ENCODE results near the gene LUZP1.

Gene LUZP1

DNA sequence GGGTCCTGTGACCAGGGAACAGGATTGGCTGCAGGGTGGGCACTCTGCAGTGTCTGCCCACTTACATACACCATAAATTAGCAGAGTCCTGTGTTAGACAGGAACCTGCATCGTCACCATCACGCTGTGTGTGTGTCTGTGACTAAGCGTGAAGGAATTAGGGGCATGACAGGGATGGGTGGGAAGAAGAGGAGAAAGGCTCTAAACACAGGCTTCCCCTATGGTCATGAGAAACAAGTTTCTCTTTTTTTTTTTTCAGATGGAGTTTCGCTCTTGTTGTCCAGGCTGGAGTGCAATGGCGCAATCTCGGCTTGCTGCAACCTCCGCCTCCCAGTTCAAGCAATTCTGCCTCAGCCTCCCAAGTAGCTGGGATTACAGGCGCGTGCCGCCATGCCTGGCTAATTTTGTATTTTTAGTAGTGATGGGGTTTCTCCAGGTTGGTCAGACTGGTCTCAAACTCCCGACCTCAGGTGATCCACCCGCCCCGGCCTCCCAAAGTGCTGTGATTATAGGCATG, 20.3 kb upstream of the LUZP1 start:
- DNase-seq (ENCODE audit: low spot score): peak; percentile 71

DNA sequence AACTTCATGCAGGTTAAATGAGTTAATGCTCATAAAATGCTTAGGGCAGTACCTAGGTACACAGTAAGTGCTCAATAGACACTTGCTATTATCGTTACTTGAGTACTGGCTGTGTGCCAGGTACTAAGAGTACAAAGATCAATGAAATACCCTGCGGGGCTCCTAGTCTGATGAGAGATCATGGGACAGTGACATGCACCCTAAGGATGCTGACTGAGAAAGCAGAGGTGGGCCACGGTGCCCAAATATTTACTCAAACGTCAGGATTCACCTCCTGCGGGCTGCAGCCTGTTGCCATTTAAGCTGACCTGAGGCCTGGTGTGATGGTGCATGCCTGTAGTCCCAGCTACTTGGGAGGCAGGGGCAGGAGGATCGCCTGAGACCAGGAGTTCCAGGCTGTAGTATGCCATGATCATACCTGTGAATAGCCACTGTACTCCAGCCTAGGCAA, 19.8 kb upstream of the LUZP1 start:
- DNase-seq (ENCODE audit: low spot score): no peak

DNA sequence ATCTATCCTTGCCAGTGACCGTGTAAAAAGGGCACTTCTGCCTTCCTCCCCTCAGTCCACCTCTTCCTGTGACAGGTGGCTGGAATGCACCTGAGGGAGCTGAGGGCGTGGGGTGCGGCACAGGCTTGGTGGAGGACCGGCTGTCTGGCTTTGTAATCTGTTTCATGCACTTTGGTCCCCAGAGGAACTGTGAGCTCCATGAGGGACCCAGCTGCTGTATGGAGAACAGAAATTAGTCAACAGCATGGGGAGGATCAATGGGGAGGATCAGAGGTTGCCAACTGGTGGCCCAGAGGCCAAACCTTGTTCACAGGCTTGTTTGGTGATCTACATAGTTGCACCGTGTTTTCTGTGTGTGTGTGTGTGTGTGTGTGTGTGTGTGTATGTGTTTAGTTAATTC, 19.0 kb upstream of the LUZP1 start:
- no peak for DNase-seq (ENCODE audit: low spot score)

DNA sequence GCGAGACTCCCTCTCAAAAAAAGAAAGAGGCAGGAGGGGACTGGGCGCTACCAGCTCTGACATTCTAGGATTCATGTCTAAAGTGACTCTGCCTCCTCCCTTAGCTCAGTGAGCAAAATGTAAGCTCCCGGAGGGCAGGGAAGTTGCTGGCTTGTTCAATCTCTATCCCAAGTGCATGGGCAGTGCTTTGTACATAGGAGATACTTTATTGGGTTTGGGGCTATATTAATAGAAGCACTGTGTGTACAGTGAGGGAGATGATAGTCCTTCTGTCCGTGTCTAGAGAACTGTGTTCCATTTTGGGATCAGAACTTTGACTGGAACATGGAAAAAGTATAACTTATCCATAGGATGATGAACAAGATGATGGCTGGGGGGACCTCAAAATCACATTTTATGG, 16.7 kb upstream of the LUZP1 start:
- no peak for DNase-seq (ENCODE audit: low spot score)

DNA sequence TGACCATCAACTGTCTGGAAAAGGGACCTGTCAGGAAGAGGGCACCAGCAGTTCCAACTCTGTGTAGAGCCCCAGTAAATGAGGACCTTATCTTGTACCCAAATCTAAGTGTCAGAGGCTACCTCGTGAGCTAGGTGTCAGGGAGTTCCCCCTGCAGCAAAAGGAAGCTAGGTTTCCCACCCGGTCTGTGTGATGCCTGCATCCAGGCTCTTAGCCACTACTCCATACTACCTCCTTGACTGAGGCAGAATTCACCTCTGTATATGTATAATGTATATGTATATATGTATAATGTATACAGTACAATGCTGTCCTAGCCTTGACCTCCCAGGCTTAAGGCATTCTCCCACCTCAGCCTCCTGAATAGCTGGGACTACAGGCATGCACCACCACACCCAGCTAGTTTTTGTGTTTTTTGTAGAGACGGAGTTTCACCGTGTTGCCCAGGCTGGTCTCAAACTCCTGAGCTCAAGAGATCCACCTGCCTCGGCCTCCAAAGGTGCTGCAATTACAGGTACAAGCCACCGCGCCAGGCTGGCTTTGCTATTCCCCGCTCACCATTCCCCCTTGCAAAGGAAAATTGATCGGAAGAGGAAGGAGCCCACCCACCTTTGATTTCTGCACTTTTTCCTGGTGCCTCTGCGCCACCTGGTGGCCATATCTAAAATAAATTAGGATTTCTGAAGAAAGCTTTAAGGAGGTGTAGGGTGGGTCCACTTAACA, 15.7 kb upstream of the LUZP1 start:
- peak; percentile 62 for DNase-seq (ENCODE audit: low spot score)

DNA sequence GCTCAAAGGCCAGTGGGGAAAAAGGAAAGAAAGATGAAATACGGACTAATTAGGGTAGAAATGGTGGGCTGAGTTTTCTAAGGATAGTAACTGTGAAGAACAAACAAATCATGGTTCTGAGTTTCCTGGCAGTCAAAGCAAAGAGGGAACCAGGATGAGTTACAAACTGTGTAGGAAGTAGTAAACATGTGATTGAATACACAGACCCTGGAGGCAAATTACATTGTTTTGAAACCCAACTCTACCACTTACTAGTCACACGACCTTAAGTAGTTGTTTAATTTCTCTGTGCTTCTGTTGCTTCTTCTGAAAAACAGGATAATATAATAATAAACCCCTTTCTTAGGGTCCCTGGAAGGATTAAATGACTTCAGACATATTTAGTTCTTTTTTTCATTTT, 11.2 kb upstream of the LUZP1 start:
- no peak for DNase-seq (ENCODE audit: low spot score)

DNA sequence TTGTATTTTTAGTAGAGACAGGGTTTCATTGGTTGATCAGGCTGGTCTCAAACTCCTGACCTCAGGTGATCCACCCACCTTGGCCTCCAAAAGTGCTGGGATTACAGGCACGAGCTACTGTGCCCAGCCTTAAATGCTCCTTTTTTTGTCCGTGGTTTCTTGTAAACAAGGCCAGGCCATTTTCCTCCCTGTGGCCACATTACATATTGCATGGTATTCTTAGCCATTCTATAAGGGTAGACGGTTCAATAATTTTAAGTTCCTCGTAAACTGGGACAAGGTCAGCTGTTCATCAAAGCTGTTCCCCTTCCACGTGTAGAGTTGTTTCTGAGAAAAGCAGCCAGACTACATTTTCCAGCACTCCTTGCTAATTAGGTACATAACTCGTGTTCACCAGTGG, 10.3 kb upstream of the LUZP1 start:
- peak; percentile 37 for DNase-seq (ENCODE audit: low spot score)

DNA sequence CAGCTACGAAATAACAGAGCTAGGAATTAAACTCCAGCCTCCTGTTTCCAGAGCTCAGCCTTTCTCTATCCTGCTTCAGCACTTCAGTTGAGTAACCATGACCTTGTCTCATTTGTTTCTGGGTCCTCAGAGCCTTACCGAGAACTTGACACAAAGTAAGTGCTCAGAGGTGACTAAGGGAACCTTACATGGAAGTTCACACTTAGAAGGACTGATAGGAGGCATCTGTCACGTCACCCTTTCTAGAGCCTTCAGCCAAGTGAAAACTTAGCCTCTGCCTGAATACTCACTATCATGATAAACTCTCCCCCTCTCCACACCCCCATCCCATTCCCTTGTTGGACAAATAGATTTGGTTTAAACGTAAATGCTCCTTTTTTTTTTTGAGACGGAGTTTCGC, 9.8 kb upstream of the LUZP1 start:
- DNase-seq (ENCODE audit: low spot score): no peak

DNA sequence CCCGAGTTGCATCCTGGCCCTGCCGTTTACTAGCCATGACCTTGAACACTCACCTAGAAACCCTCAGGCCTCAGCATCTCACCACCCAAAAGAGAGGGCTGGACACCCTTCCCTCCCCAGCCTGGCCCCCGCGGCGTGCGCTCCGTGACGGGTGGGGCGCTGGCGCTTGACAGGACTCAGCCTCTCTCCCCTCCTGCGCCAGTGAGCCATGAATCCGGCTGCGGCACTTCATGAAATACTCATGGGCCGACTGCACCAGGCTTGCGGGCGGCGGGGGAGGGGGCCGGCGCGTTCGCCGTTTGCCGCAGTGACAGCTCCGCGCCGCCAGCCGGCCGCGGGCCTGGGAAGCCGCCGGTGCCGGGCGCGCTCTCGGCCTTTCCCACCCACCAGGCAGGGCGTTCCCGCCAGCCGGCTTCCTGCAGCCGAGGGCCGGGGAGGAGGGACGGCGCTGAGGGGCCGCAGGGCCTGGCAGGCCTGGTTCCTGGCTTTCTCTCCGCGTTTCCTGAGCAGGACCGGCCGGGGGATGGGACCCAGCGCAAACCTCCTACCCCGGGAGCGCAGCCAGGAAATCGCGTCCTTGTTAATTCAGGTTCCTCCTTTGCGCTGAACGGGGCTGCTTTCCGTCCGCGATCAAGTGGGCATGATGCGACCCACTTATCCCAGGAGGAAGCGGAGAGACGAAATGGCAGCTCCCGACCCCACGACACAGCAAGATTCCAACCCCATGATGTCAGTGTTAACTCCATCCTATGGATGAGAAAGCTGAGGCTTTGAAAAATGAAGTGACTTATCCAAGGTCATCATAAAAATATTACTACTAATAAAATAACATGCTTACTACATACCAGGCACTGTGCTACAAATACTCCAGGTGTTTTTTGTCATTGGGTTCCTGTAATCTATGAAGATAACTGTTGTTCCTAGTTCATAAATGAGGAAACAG, 9.1 kb upstream of the LUZP1 start:
- DNase-seq (ENCODE audit: low spot score): peak; percentile 92

DNA sequence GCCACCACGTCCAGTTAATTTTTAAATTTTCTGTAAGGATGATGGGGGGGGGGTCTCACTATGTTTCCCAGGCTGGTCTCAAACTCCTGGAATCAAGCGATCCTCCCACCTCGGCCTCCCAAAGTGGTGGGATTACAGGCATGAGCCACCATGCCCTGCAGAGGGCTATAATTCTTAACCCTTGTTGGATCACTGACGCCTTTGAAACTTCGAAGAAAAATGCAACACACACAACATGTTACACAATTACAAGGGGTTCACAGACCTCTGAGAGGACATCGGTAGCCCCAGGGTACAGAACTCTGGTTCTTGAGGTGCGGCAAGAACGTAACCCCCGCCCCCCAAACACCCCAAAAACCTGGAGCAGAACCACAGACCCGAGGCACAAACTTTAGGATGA, 8.4 kb upstream of the LUZP1 start:
- DNase-seq (ENCODE audit: low spot score): no peak

DNA sequence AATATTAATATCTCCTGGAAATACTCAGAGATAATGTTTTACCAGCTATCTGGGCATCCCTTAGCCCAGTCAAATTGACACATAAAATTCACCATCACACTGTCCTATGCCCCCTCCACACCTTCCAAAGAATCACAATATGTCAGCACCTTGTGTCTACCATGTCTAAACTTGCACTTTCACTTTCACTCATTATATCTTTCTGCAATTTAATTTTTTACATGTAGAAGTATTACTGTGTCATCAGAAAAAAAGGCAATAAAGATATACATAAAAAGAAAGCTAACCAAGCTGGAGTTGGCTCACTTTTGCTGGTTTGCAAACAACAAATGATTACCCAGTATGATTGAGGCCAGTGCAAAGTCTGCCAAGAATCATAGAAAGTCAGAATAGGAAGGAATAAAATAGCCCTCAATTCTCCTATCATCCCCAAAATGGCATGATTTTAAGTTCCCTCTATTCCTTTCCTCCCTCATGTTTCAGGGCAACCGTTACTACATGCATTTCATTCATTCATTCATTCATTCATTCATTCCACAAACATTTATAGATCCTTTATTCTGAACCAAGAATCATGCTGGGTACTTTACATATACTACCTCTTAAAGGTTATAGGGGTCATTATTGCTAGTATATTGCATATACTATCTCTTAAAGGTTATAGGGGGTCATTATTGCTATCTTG, 5.9 kb upstream of the LUZP1 start:
- no peak for DNase-seq (ENCODE audit: low spot score)

DNA sequence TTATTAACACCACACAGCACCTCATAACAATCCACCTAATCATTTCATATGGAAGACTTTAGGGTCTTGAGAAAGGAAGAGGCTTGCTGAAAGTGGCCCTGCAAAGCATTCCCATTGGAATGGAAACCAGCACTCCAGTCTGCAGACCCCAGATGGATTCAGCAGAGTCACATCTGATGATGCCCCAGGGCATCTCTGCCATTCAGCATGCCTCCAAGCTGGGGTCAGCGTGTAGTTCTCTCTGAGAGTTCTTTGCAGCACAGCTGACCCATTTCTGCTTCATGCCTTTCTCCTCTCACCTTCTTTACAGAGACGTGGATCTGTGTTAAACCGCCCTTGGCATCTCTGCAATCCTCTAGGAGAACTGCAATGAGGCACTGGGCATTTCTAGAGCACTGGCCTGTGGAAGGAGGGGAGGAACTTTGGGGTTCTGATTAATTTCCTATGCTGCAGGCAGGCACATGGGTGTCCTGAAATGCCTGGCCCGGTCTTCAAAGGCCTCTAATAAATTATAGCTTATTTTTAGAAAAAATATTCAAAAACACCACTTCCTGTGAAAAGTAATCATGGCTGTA, 2.6 kb upstream of the LUZP1 start:
- peak; percentile 13 for DNase-seq (ENCODE audit: low spot score)

DNA sequence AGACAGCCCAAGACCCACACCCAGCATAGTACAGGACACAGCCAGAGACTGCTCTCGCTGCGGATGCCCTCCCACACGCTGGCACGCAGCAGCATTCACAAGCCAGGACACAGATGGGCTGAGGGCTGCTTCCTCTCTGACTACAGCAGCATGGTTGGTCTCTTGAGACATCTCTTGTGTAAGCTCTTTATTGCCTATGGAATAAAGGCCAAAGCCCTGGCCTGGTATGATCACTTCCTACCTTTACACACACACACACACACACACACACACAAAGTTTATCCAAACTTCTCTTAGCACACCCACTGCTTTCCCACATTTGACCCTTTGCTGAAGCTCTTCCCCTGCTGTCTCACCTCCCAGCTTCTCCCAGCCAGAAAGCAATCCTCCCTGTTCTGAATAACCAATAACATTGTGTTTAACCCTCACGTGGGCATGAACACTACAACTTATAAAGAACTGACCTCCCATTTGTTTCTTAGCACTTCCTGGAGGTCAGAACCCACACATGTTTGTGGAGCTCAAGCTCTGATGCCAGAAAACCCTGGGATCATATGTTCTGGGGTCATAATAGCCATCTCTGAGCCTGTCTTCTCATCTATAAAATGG, 1.2 kb upstream of the LUZP1 start:
- peak; percentile 87 for DNase-seq (ENCODE audit: low spot score)

DNA sequence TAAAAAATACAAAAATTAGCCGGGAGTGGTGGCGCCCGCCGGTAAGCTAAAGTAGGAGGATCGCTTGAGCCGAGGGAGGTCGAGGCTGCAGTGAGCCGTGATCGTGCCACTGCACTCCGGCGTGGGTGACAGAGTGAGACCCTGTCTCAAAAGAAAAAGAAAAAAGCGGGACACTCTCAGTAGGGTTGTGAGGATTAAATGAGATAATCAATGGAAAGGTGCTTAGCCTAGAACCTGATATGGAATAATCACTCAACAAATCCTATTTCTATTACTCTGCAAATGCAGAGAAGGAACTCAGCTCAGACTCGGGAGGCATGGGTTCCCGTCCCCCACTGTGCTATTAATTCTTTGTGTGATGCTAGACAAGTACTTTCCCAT, 529 bp upstream of the LUZP1 start:
- no peak for DNase-seq (ENCODE audit: low spot score)

DNA sequence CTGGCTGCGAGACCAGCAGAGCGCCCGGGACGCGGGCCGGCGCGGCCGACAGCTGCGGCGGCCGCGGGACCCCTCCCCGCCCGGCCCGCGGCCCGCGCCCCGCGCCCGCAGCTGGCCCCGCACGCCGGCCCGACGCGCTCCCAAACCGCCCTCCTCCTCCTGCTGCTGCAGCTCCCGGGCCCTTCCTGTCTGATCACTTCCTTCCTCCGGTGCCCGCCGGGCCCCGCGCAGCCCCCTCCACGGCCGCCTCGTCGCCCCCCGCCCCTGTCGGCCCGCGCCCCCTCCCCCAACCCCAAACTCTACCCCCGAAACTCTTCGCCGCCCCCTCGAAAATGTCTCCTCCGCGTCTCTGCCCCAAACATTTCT, 594 bp downstream of the LUZP1 start:
- DNase-seq (ENCODE audit: low spot score): peak; percentile 68

DNA sequence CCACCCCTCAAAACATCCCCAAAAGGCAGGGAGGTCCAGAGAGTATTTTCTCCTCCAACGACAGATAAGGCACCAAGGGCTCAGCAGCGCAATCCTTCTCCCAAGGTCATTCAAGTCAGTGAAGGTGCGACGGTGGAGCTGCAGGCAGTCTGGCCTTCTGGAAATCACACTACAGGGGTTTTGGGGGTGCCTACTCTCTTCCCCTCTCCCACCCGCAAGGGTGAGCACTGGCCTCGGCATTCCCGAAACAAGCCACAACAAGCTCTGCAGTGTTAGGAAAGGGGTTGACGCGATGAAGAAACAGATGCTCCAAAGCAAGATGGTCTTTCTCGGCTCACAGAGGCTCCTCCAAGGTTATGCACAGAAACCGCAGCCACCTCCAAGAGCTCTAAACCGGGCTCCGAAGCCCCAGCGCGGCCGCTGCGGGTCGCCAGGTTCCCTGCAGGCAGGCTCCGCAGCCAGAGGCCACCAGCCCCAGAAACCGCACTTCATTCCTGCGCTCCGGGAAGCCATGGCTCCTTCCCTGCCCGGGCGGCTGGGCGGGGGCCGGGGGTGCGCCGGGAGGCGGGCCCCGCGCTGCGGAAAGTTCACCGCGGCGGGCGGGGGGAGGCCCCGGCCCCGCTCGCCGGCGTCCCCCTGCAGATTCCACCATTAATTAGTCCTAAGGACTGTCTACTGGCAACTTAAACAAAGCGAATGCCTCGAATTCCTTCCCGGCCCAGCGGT, 1.1 kb downstream of the LUZP1 start:
- DNase-seq (ENCODE audit: low spot score): peak; percentile 87

DNA sequence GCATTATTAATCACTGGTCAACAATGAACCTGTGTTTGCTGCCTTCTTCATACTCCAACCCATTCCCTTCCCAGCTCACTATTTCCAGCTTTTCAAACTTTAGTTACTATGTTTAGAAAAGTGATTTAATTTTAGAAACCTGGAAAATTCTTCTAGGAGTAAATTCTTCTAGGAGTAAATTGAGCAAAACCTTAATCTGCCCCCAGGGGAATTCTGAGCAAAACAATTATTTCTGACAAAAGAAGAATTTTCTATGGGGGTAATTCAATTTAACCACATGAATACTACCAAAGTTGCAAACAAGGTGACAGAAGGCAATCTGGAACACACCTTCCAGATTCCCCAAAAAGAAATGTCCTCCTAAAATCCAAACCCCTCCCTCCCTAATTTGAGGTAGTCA, 1.8 kb downstream of the LUZP1 start:
- no peak for DNase-seq (ENCODE audit: low spot score)

DNA sequence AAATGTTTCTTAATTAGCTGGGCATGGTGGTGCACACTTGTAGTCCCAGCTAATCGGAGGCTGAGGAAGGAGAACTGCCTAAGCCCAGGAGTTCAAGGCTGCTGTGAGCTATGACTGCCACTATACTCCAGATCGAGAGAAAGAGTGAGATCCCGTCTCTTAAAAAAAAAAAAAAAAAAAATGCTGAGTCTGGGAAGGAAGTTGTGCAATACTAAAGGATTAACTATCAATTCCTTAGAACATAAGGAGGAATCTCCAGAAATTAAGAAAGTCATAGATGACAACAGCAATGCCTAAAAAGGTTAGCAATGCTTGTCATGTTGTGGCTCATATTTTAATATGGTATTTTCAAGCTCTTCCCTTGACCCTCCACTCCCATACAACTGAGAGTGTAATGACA, 5.3 kb downstream of the LUZP1 start:
- DNase-seq (ENCODE audit: low spot score): peak; percentile 47

DNA sequence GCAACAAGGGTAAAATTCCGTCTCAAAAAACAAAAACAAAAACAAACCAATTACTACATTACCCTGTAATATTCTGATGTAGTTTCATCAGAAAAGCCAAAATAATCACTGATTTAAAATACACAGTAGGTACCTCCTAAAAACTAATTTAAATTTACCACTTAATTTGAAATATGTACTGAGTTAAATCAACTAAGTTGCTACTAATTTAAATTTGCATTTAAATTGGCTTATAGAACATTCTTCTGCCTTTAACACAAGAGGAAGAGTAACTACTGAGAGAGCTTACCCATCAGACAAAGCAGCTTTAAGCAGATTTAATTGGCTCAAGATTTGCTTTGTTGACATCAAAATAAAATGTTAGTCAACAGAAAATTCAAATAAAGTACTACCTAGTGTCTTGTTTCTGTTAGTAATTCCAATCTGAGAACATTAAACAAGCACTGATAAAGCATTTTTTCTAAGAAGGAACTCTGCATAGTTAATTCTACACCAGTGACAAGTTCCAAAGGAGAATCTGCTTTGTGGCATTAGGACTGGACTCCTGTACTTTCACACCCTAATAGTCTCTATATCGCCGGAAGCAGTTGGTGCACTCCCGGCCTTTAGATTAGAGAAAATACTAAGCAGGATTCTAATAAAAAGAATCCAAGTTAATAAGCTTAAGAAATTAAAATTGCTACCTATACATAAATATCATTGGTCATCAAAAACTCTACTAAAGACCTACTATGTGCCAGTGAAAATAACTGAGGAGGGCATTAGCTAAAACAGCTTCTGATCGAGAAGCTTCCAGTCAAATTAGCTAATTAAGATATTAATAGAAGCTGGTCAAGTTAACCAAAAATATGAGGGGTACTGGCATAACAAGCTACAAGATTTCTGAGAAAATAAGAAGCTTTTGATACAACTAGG, 8.4 kb downstream of the LUZP1 start:
- no peak for DNase-seq (ENCODE audit: low spot score)

DNA sequence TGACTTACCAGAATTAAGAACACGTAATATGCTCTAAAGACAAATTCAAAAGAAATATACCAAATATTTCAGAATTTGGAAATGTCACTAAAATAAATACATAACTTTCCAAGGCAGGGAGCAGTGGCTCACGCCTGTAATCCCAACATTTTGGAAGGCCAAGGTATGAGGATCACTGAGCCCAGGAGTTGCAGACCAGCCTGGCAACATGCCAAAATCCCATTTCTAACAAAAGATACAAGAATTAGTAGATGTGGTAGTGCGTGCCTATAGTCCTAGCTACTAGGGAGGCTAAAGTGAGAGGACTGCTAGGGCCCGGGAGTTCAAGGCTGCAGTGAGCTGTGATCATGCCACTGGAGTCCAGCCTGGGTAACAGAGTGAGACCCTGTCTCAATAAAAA, 11.7 kb downstream of the LUZP1 start:
- DNase-seq (ENCODE audit: low spot score): no peak

Data from GM03348 (cell line).